Measurements from ENCODE around the gene NCKIPSD. TPM values are rescaled to one million over a fixed set of nuclear protein-coding genes. Genes with fewer than 3 reads are reported as not detected.
"Not testable (repeated sequence)": the region's sequence is repeated elsewhere in the genome, so short reads cannot be mapped to it uniquely, and the experiment has no call there.

Gene NCKIPSD
- polyA plus RNA-seq (ENCODE audit: insufficient read length in 4 of 4): 10 to 100 TPM; 12.0 to 23.1 (median 17.5) TPM

GRCh38 chr3:48685603-48686511 is at the start of gene NCKIPSD:
Gene NCKIPSD (minus strand): TSS chr3:48685915. CDS start chr3:48685807, 108 bp downstream.
- peak; percentile 65 to 77 (median 70) for DNase-seq (ENCODE audit: low read depth in 4 of 4, low spot score in 3 of 4)

GRCh38 chr3:48735075-48735767 is 49.5 kb upstream of the NCKIPSD start:
- not testable (repeated sequence) for DNase-seq (ENCODE audit: low read depth in 4 of 4, low spot score in 3 of 4)

- not testable (repeated sequence) for DNase-seq (ENCODE audit: low read depth in 4 of 4, low spot score in 3 of 4)
Observed at GRCh38 chr3:48734541-48734940, 48.8 kb upstream of the NCKIPSD start.

GRCh38 chr3:48733752-48734518 is 48.2 kb upstream of the NCKIPSD start:
- DNase-seq (ENCODE audit: low read depth in 4 of 4, low spot score in 3 of 4): not testable (repeated sequence)

- DNase-seq (ENCODE audit: low read depth in 4 of 4, low spot score in 3 of 4): no peak
Observed at GRCh38 chr3:48727511-48727910, 41.8 kb upstream of the NCKIPSD start.

- DNase-seq (ENCODE audit: low read depth in 4 of 4, low spot score in 3 of 4): not testable (repeated sequence)
Observed at GRCh38 chr3:48725185-48725855, 39.6 kb upstream of the NCKIPSD start.

- no peak for DNase-seq (ENCODE audit: low read depth in 4 of 4, low spot score in 3 of 4)
Observed at GRCh38 chr3:48723725-48724124, 38.0 kb upstream of the NCKIPSD start.

- not testable (repeated sequence) for DNase-seq (ENCODE audit: low read depth in 4 of 4, low spot score in 3 of 4)
Observed at GRCh38 chr3:48723293-48723692, 37.6 kb upstream of the NCKIPSD start.

GRCh38 chr3:48716982-48717746 is 31.4 kb upstream of the NCKIPSD start, which contains the start of gene IP6K2:
Gene IP6K2 (minus strand): TSS chr3:48717221. CDS start chr3:48695291, 21,930 bp downstream.
- peak; percentile 93 to 97 (median 94) for DNase-seq (ENCODE audit: low read depth in 4 of 4, low spot score in 3 of 4)

- no peak for DNase-seq (ENCODE audit: low read depth in 4 of 4, low spot score in 3 of 4)
Observed at GRCh38 chr3:48716508-48716981, 30.8 kb upstream of the NCKIPSD start.

- DNase-seq (ENCODE audit: low read depth in 4 of 4, low spot score in 3 of 4): no peak
Observed at GRCh38 chr3:48715174-48715800, 29.6 kb upstream of the NCKIPSD start.

- no peak for DNase-seq (ENCODE audit: low read depth in 4 of 4, low spot score in 3 of 4)
Observed at GRCh38 chr3:48711727-48712126, 26.0 kb upstream of the NCKIPSD start.

- DNase-seq (ENCODE audit: low read depth in 4 of 4, low spot score in 3 of 4): no peak
Observed at GRCh38 chr3:48709051-48709461, 23.3 kb upstream of the NCKIPSD start.

- DNase-seq (ENCODE audit: low read depth in 4 of 4, low spot score in 3 of 4): no peak
Observed at GRCh38 chr3:48708481-48708889, 22.8 kb upstream of the NCKIPSD start.

- no peak for DNase-seq (ENCODE audit: low read depth in 4 of 4, low spot score in 3 of 4)
Observed at GRCh38 chr3:48707157-48707556, 21.4 kb upstream of the NCKIPSD start.

GRCh38 chr3:48702320-48702920 is 16.7 kb upstream of the NCKIPSD start:
- DNase-seq (ENCODE audit: low read depth in 4 of 4, low spot score in 3 of 4): no peak

- no peak for DNase-seq (ENCODE audit: low read depth in 4 of 4, low spot score in 3 of 4)
Observed at GRCh38 chr3:48700731-48701405, 15.2 kb upstream of the NCKIPSD start.

- DNase-seq (ENCODE audit: low read depth in 4 of 4, low spot score in 3 of 4): no peak
Observed at GRCh38 chr3:48698891-48699290, 13.2 kb upstream of the NCKIPSD start.

Measured in left renal pelvis (tissue), 4 donors.